ENCODE data around the gene PRDM8.

The PRDM8 gene

GRCh38 chr4:80199947-80200346, 2.6 kb downstream of the PRDM8 start:
- in situ Hi-C loops (cut with HindIII; ENCODE audit: low sequenced_read_pairs), result loop anchor here (25.0 kb wide), 1 partner anchor 1238 kb away; no protein-coding TSS in a partner anchor

GRCh38 chr4:80201252-80202151, 4.2 kb downstream of the PRDM8 start:
- in situ Hi-C loops (cut with HindIII; ENCODE audit: low sequenced_read_pairs), result loop anchor here (25.0 kb wide), 1 partner anchor 1239 kb away; no protein-coding TSS in a partner anchor

- in situ Hi-C loops (cut with HindIII; ENCODE audit: low sequenced_read_pairs), result loop anchor here (25.0 kb wide), 1 partner anchor 1240 kb away; no protein-coding TSS in a partner anchor
Measured at GRCh38 chr4:80202190-80202711, 4.9 kb downstream of the PRDM8 start.

GRCh38 chr4:80202741-80203553, 5.6 kb downstream of the PRDM8 start:
- in situ Hi-C loops (cut with HindIII; ENCODE audit: low sequenced_read_pairs), result loop anchor here (25.0 kb wide), 1 partner anchor 1241 kb away; no protein-coding TSS in a partner anchor

GRCh38 chr4:80204433-80205011, 7.2 kb downstream of the PRDM8 start:
- in situ Hi-C loops (cut with HindIII; ENCODE audit: low sequenced_read_pairs), result loop anchor here (25.0 kb wide), 1 partner anchor 1242 kb away; no protein-coding TSS in a partner anchor

GRCh38 chr4:80206111-80206510, 8.8 kb downstream of the PRDM8 start:
- in situ Hi-C loops (cut with HindIII; ENCODE audit: low sequenced_read_pairs), result loop anchor here (25.0 kb wide), 1 partner anchor 1244 kb away; no protein-coding TSS in a partner anchor

- in situ Hi-C loops (cut with HindIII; ENCODE audit: low sequenced_read_pairs), result loop anchor here (25.0 kb wide), 1 partner anchor 1244 kb away; no protein-coding TSS in a partner anchor
Measured at GRCh38 chr4:80206521-80207171, 9.3 kb downstream of the PRDM8 start.

- in situ Hi-C loops (cut with HindIII; ENCODE audit: low sequenced_read_pairs), result loop anchor here (25.0 kb wide), 1 partner anchor 1245 kb away; no protein-coding TSS in a partner anchor
Measured at GRCh38 chr4:80207172-80207583, 9.9 kb downstream of the PRDM8 start.

GRCh38 chr4:80207664-80208063, 10.4 kb downstream of the PRDM8 start:
- in situ Hi-C loops (cut with HindIII; ENCODE audit: low sequenced_read_pairs), result loop anchor here (25.0 kb wide), 1 partner anchor 1245 kb away; no protein-coding TSS in a partner anchor

GRCh38 chr4:80208610-80209339, 11.5 kb downstream of the PRDM8 start:
- in situ Hi-C loops (cut with HindIII; ENCODE audit: low sequenced_read_pairs), result loop anchor here (25.0 kb wide), 1 partner anchor 1246 kb away; no protein-coding TSS in a partner anchor

GRCh38 chr4:80209340-80209701, 12.0 kb downstream of the PRDM8 start:
- in situ Hi-C loops (cut with HindIII; ENCODE audit: low sequenced_read_pairs), result loop anchor here (25.0 kb wide), 1 partner anchor 1247 kb away; no protein-coding TSS in a partner anchor

GRCh38 chr4:80210549-80210948, 13.2 kb downstream of the PRDM8 start:
- in situ Hi-C loops (cut with HindIII; ENCODE audit: low sequenced_read_pairs), result loop anchor here (10.0 to 25.0 kb wide), 2 partner anchors 124 to 1248 kb away; partner anchors contain the start of gene CFAP299

GRCh38 chr4:80213117-80213815, 16.0 kb downstream of the PRDM8 start:
- in situ Hi-C loops (cut with HindIII; ENCODE audit: low sequenced_read_pairs), result loop anchor here (10.0 to 25.0 kb wide), 2 partner anchors 122 to 1251 kb away; partner anchors contain the start of gene CFAP299

GRCh38 chr4:80215449-80216052, 18.2 kb downstream of the PRDM8 start:
- in situ Hi-C loops (cut with HindIII; ENCODE audit: low sequenced_read_pairs), result loop anchor here (10.0 to 25.0 kb wide), 2 partner anchors 119 to 1253 kb away; partner anchors contain the start of gene CFAP299

- in situ Hi-C loops (cut with HindIII; ENCODE audit: low sequenced_read_pairs), result loop anchor here (10.0 to 25.0 kb wide), 2 partner anchors 119 to 1254 kb away; partner anchors contain the start of gene CFAP299
Measured at GRCh38 chr4:80216100-80216761, 18.9 kb downstream of the PRDM8 start.

GRCh38 chr4:80219301-80220025, 22.2 kb downstream of the PRDM8 start:
- in situ Hi-C loops (cut with HindIII; ENCODE audit: low sequenced_read_pairs), result loop anchor here (10.0 to 25.0 kb wide), 2 partner anchors 115 to 1257 kb away; partner anchors contain the start of gene CFAP299

Measured in endothelial cell of hepatic sinusoid (primary cell).